ENCODE data around the gene KEL.

The KEL gene

DNA sequence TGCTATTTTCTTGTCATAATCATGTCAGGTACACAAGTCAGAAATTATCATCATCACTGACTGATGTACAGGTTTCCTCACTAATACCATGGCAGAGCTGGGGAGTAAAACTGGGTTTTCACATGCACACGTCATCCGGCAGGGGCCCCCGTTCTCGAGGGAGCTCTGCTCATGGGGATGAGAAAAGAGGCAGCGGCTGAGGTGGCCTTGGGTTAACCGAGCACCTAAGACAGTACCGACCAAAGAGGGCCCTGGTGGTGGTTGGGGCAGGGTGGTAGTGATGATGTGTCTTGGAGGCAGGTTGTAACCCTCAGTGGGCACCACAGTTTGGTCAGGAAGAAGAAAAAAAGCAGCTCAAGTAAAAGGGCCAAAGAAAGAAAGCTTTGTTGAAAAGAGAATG lies 64.5 kb downstream of the KEL start:
- TF ChIP-seq, protein P1, sequence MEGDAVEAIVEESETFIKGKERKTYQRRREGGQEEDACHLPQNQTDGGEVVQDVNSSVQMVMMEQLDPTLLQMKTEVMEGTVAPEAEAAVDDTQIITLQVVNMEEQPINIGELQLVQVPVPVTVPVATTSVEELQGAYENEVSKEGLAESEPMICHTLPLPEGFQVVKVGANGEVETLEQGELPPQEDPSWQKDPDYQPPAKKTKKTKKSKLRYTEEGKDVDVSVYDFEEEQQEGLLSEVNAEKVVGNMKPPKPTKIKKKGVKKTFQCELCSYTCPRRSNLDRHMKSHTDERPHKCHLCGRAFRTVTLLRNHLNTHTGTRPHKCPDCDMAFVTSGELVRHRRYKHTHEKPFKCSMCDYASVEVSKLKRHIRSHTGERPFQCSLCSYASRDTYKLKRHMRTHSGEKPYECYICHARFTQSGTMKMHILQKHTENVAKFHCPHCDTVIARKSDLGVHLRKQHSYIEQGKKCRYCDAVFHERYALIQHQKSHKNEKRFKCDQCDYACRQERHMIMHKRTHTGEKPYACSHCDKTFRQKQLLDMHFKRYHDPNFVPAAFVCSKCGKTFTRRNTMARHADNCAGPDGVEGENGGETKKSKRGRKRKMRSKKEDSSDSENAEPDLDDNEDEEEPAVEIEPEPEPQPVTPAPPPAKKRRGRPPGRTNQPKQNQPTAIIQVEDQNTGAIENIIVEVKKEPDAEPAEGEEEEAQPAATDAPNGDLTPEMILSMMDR (IDR thresholded peaks at IDR 0.05; ENCODE audit: control insufficient read depth, insufficient read depth, low read depth, low read length, missing control alignments), result no peak

DNA sequence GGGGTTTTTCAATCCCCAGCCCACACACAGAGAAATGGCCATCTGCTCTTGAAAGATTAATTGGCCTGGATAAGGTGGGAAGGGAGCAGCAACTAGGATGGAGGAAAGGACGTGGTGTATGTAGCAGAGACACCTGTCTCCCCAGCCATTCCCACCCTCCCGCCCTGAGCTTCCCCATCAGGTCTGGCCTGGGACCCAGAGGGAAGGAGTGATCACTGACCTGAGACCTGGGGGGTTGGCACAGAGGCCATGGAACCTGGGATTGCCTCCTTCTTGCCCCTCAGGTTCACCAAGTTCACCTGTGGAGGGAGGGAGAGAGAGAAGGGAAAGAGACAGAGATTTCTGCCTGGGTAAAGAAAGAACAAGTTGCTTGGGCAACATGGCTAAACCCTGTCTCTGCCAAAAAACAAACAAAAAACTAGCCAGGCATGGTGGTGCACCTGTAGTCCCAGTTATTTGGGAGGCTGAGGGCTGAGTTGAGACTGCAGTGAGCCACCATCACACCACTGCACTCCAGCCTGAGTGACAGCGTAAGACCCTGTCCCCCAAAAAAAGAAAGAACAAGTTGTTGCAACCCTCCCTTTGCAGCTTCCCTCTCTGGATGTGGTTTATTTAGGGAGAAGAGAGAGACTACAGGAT lies 65.3 kb downstream of the KEL start:
- no peak for DNase-seq (ENCODE audit: low read depth)
- TF ChIP-seq, protein P1 (IDR thresholded peaks at IDR 0.05; ENCODE audit: control insufficient read depth, insufficient read depth, low read depth, low read length, missing control alignments), result no peak
- H3K4me3 ChIP-seq (ENCODE audit: control insufficient read depth, low read depth, low read length), result no peak overlapping the region

More for the DNA sequence above, 64.5 kb downstream of the KEL start:
- no peak overlapping the region for H3K4me3 ChIP-seq (ENCODE audit: control insufficient read depth, low read depth, low read length)
- DNase-seq (ENCODE audit: low read depth), result no peak

DNA sequence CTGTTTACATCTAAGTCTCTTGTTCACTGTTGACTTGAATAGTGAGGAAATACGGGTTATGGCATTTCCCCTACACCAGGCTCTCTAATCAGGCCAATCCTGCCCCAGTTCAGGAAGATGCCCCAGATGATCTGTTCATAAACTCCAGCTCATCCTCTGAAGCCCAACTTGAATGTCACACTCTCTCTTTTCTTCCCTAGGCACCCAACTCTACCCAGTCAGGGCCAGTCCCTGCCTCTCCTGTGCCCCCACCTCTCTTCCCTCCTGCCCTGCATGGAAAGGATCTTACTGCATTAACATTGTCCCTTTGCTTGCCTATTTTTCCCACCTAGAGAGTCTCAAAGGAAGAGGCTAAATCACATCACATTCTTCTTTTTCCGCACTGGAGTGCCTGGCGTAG lies 66.0 kb downstream of the KEL start:
- TF ChIP-seq, protein P1 (IDR thresholded peaks at IDR 0.05; ENCODE audit: control insufficient read depth, insufficient read depth, low read depth, low read length, missing control alignments), result no peak
- H3K4me3 ChIP-seq (ENCODE audit: control insufficient read depth, low read depth, low read length), result no peak overlapping the region
- DNase-seq (ENCODE audit: low read depth), result no peak

DNA sequence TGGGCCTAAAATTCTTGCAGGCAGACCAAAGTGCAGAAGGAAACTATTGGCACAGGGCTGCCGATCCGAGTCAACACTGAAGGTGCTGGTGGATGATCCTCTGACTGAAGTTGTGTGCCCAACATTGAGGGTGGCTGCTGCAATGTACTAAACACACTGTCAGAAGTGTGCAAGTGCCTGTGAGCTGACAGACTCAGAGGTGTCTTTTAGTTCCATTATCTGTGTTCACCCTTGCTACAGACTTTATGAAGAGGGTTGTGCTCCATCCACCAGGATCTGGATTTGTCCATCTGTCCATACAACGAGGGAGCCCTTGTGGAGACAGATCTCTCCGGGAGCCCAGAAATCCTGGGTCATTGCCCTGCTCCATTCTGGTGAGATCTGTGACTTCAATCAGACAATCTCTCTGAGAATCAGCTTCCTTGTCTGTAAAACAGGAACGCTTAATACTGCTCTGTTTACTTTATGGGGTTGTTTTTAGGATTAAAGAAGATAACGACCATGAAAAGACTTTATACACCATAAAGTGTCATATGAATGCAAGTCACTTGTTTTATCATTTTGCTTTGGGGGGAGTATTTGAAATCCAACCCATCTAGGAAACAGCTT lies 67.1 kb downstream of the KEL start:
- no peak overlapping the region for H3K4me3 ChIP-seq (ENCODE audit: control insufficient read depth, low read depth, low read length)

DNA sequence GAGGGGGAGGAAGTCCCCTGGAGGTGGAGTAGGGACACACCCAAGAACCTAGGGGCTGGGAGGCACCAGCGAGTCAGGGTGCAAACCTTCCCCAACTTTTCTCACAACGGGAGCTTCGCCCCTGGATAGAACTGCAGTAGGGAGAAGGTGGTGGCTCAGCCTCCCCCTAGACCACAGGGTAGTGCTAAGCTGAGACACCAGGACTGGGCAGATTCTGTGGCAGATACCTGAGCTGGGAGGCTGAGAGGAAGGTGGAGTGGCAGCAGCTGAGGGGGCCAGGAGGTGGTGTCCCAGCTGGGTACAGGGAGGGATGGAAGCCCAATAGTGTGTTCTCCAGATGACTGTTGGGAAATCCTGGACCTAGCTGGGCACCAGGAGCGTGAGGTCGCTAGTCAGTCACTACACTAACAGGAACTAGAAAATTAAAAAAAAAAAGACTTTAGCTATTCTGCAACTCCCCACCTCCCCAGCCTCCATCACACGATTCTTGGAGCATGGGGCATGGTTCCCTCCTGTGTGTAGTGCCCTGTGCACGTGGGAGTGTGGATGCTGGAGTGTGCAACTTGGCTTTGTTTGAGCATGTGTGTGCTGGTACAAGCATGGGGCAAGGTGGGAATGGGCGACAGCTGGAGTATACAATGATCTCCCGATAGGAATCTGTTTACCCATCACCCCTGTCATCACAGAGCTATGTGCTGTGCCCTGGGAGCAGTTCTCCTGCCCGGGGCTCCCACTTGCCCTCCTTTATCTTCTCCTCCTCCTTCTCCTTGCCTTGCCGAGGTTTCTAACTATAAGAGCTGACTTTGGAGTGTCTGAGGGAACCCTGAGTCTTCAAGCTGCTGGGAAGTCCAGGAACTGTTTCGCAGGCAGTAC lies 67.8 kb downstream of the KEL start:
- H3K4me3 ChIP-seq (ENCODE audit: control insufficient read depth, low read depth, low read length), result no peak overlapping the region
- TF ChIP-seq, protein P1 (IDR thresholded peaks at IDR 0.05; ENCODE audit: control insufficient read depth, insufficient read depth, low read depth, low read length, missing control alignments), result no peak
- no peak for DNase-seq (ENCODE audit: low read depth)

More for the DNA sequence above, 67.1 kb downstream of the KEL start:
- no peak for DNase-seq (ENCODE audit: low read depth)
- TF ChIP-seq, protein P1 (IDR thresholded peaks at IDR 0.05; ENCODE audit: control insufficient read depth, insufficient read depth, low read depth, low read length, missing control alignments), result no peak

DNA sequence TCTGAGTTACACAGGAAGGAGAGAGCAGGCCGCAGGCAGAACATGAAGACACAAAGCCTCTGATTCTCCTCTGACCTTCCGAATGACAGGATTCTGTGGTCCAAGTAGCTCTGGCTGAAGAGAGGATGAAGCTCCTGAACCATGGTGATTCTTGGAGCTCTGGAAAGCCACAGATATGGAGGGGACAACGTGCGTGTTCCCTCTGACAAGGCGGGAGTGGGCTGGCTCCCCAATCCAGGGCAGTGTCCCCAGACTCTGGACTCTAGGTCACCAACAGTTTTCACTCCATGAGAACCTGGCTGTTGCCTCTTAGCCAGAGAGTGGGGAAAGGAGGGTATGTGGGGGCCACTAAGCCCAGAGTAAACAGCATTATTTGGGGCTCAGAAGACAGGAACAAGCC lies 69.2 kb downstream of the KEL start:
- TF ChIP-seq, protein P1 (IDR thresholded peaks at IDR 0.05; ENCODE audit: control insufficient read depth, insufficient read depth, low read depth, low read length, missing control alignments), result no peak
- no peak overlapping the region for H3K4me3 ChIP-seq (ENCODE audit: control insufficient read depth, low read depth, low read length)
- no peak for DNase-seq (ENCODE audit: low read depth)

Measured in AG09309 (cell line).